ENCODE measurements around the gene DAD1. TPM values are rescaled to one million over a fixed set of nuclear protein-coding genes. Genes with fewer than 3 reads are reported as not detected.

DAD1 gene
- total RNA-seq, 1 donor = 369 TPM

DNA sequence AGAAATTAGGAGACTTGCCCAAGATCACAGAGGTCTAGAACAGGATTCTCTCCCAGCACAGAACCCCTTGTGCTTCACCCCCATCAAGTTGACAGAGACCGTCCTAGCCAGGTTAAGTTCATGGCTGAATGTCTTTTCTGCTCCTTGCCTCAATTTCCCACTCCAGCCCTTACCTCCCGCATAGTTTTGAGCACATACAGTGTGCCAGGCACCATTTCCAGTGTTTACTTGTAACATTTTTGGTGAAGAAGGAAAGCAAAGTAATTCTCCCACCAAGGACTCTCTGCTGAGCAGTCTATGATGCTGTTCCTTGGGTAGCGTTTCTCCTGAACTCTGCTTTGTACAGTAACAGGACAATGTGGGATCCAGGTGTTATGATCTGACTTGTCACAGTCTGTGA is 10.3 kb upstream of the DAD1 start:
- H3K4me3 ChIP-seq (ENCODE audit: low read depth, low read length) = peak overlapping the region; percentile 82
- TF ChIP-seq, protein P1, sequence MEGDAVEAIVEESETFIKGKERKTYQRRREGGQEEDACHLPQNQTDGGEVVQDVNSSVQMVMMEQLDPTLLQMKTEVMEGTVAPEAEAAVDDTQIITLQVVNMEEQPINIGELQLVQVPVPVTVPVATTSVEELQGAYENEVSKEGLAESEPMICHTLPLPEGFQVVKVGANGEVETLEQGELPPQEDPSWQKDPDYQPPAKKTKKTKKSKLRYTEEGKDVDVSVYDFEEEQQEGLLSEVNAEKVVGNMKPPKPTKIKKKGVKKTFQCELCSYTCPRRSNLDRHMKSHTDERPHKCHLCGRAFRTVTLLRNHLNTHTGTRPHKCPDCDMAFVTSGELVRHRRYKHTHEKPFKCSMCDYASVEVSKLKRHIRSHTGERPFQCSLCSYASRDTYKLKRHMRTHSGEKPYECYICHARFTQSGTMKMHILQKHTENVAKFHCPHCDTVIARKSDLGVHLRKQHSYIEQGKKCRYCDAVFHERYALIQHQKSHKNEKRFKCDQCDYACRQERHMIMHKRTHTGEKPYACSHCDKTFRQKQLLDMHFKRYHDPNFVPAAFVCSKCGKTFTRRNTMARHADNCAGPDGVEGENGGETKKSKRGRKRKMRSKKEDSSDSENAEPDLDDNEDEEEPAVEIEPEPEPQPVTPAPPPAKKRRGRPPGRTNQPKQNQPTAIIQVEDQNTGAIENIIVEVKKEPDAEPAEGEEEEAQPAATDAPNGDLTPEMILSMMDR (IDR thresholded peaks at IDR 0.05; ENCODE audit: insufficient read depth, low read depth, low read length) = no peak
- no peak for DNase-seq (ENCODE audit: low read depth)

DNA sequence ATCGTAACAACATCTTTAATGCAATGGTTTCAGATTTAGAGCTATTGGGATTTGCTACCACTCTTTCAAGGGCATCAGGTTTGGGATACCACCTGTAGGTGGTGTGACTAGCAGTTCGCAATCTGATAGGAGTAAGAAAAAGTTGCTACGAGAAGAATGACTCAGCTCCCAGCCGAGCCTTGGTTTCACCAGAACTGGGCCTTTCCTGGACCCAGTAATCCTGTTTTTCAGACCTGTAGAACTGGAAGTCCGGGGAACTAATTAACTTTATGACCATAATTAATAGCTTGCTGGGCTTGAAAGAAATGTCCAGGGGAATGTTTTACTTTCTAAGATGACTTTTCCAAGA is 9.8 kb upstream of the DAD1 start:
- TF ChIP-seq, protein P1 (IDR thresholded peaks at IDR 0.05; ENCODE audit: insufficient read depth, low read depth, low read length) = peak; percentile 41
- DNase-seq (ENCODE audit: low read depth) = peak; percentile 74
- H3K4me3 ChIP-seq (ENCODE audit: low read depth, low read length) = peak overlapping the region; percentile 82

- peak within 1 kb of the TSS; percentile 82 for H3K4me3 ChIP-seq (ENCODE audit: low read depth, low read length)
- DNase-seq (ENCODE audit: low read depth) = peak; percentile 72
- TF ChIP-seq, protein P1 (IDR thresholded peaks at IDR 0.05; ENCODE audit: insufficient read depth, low read depth, low read length) = no peak
Measured at GRCh38 chr14:22598099-22598895, 9.3 kb upstream of the DAD1 start, which contains the start of gene ABHD4. TSS of gene ABHD4 (plus strand) at chr14:22598300. CDS start at chr14:22598307, 7 bp downstream.

DNA sequence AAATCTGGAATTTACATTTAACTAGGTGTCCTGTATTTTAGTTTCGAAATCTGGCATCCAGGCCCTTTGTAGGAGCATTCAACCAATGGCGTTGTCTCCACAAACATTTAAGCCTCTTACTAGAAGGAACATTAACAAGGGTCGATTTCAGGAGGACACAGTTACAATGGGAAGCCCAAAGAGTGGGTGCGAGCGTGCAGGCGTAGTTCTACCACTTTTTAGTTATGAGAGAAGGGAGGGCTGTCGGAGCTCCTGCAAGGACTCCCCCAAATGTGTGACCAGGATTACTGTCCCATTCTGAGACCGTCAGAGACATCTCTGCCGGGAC is 8.7 kb upstream of the DAD1 start:
- H3K4me3 ChIP-seq (ENCODE audit: low read depth, low read length) = peak overlapping the region; percentile 82
- peak; percentile 32 for DNase-seq (ENCODE audit: low read depth)
- TF ChIP-seq, protein P1 (IDR thresholded peaks at IDR 0.05; ENCODE audit: insufficient read depth, low read depth, low read length) = no peak

GRCh38 chr14:22597265-22597664 is 8.2 kb upstream of the DAD1 start:
- no peak for DNase-seq (ENCODE audit: low read depth)
- TF ChIP-seq, protein P1 (IDR thresholded peaks at IDR 0.05; ENCODE audit: insufficient read depth, low read depth, low read length) = no peak
- no peak overlapping the region for H3K4me3 ChIP-seq (ENCODE audit: low read depth, low read length)

- DNase-seq (ENCODE audit: low read depth) = no peak
- TF ChIP-seq, protein P1 (IDR thresholded peaks at IDR 0.05; ENCODE audit: insufficient read depth, low read depth, low read length) = no peak
- no peak overlapping the region for H3K4me3 ChIP-seq (ENCODE audit: low read depth, low read length)
Measured at GRCh38 chr14:22596354-22596879, 7.4 kb upstream of the DAD1 start.

Measured in fibroblast of villous mesenchyme (primary cell).